ENCODE results near the gene FARS2. TPM values are rescaled to one million over a fixed set of nuclear protein-coding genes. Genes with fewer than 3 reads are reported as not detected.

FARS2 gene
- total and polyA plus RNA-seq, 9 of the 15 experiments (the other 6 are each of a cell fraction or from before 2014, with no cell fraction given) = 16.5 to 62.2 (median 27.0) TPM

GRCh38 chr6:5481033-5481432 lies 219.7 kb downstream of the FARS2 start:
- CTCF ChIA-PET (ENCODE audit: low intra/inter-chr PET ratio) = no interaction called here
- no peak for FAIRE-seq

GRCh38 chr6:5481750-5482149 lies 220.4 kb downstream of the FARS2 start:
- Histone ChIP-seq H3K9me1 (ENCODE audit: control insufficient read depth, insufficient read depth, low read length) (no peaks in the 10 kb centered on the region), H3K9me3 (replicated peaks; ENCODE audit: control insufficient read depth, insufficient read depth, low read depth, low read length) (no peaks in the 10 kb centered on the region), H3K36me3 (ENCODE audit: control insufficient read depth, insufficient read depth, low read length) (no peaks in the 10 kb centered on the region), H3K4me3 (no peak overlapping the region), H3K27ac (ENCODE audit: extremely low read depth, low read depth, low read length) (no peak overlapping the region), H3K4me2 (ENCODE audit: insufficient read depth, low read length) (no peak overlapping the region), H3K9ac (ENCODE audit: insufficient read depth in 1 of 2, low read depth in 2 of 2, low read length in 2 of 2) (no peak overlapping the region), H2AFZ (ENCODE audit: low read depth, low read length) (no peak overlapping the region), H3K79me2 (ENCODE audit: control insufficient read depth, insufficient read depth, low read length) (no peaks in the 10 kb centered on the region), H3K27me3 (ENCODE audit: control insufficient read depth in 2 of 2, insufficient read depth in 2 of 2, low read length in 2 of 2) (no peaks in the 10 kb centered on the region), H3K4me1 (replicated peaks in 1 of 2; ENCODE audit: control insufficient read depth in 2 of 2, insufficient read depth in 2 of 2, low read length in 2 of 2) (no peaks in the 10 kb centered on the region; a peak in 1 of 5 replicates), H4K20me1 (replicated peaks; ENCODE audit: control insufficient read depth, insufficient read depth, low read length) (no peaks in the 10 kb centered on the region)
- no peak for ATAC-seq
- DNase-seq (ENCODE audit: extremely low read depth in 1 of 4, low spot score in 3 of 4) = no peak
- POLR2A ChIA-PET = interaction anchor here (0.7 to 1.2 kb wide), 2 partner anchors 16 to 570 kb away, joined by 3 to 4 read pairs; no protein-coding TSS in a partner anchor
- 54% methylated on average over 9 of the region's 9 CpGs for WGBS (ENCODE audit: insufficient coverage, low coverage, missing lambda C conversion rate)
- in situ Hi-C loops (cut with MboI) = no loop called here
- intact Hi-C loops (cut with micrococcal nuclease) = no loop called here
- TF ChIP-seq GMEB1 (CRISPR knock-in tag; IDR thresholded peaks at IDR 0.05) = no peak
- TF ChIP-seq NR2F6 (CRISPR knock-in tag; IDR thresholded peaks at IDR 0.05) = no peak
- TF ChIP-seq WHSC1 (IDR thresholded peaks at IDR 0.05; ENCODE audit: low read length) = no peak
- no peak for TF ChIP-seq POLR3G (IDR thresholded peaks at IDR 0.05; ENCODE audit: extremely low read depth, insufficient read length, insufficient replicate concordance)
- no peak for TF ChIP-seq BRD4 (IDR thresholded peaks at IDR 0.05)
- no peak for TF ChIP-seq MED1 (CRISPR knock-in tag; IDR thresholded peaks at IDR 0.05; ENCODE audit: borderline replicate concordance)
- no peak for TF ChIP-seq USF2 (CRISPR knock-in tag; IDR thresholded peaks at IDR 0.05)
- no peak for TF ChIP-seq HDAC8 (tag; IDR thresholded peaks at IDR 0.05)
- no peak for TF ChIP-seq CC2D1A (IDR thresholded peaks at IDR 0.05)
- CTCF ChIA-PET (ENCODE audit: low intra/inter-chr PET ratio) = no interaction called here
- BruUV-seq (replicated peaks) = no TSS peak
- FAIRE-seq = no peak

More at GRCh38 chr6:5481033-5481432, 219.7 kb downstream of the FARS2 start:
- no peak for DNase-seq (ENCODE audit: extremely low read depth in 1 of 4, low spot score in 3 of 4)
- Histone ChIP-seq H3K9me3 (replicated peaks; ENCODE audit: control insufficient read depth, insufficient read depth, low read depth, low read length) (no peaks in the 10 kb centered on the region), H3K9ac (ENCODE audit: insufficient read depth in 1 of 2, low read depth in 2 of 2, low read length in 2 of 2) (no peak overlapping the region), H3K9me1 (ENCODE audit: control insufficient read depth, insufficient read depth, low read length) (no peaks in the 10 kb centered on the region), H3K36me3 (ENCODE audit: control insufficient read depth, insufficient read depth, low read length) (no peaks in the 10 kb centered on the region), H3K4me1 (replicated peaks in 1 of 2; ENCODE audit: control insufficient read depth in 2 of 2, insufficient read depth in 2 of 2, low read length in 2 of 2) (no peaks in the 10 kb centered on the region; a peak in 1 of 5 replicates), H3K79me2 (ENCODE audit: control insufficient read depth, insufficient read depth, low read length) (no peaks in the 10 kb centered on the region), H4K20me1 (replicated peaks; ENCODE audit: control insufficient read depth, insufficient read depth, low read length) (no peaks in the 10 kb centered on the region), H3K27ac (ENCODE audit: extremely low read depth, low read depth, low read length) (no peak overlapping the region), H3K4me2 (ENCODE audit: insufficient read depth, low read length) (no peak overlapping the region), H3K4me3 (no peak overlapping the region), H2AFZ (ENCODE audit: low read depth, low read length) (no peak overlapping the region), H3K27me3 (ENCODE audit: control insufficient read depth in 2 of 2, insufficient read depth in 2 of 2, low read length in 2 of 2) (no peaks in the 10 kb centered on the region)
- in situ Hi-C loops (cut with MboI) (no loop called here), intact Hi-C loops (cut with micrococcal nuclease) (no loop called here)
- BruUV-seq (replicated peaks) = no TSS peak
- POLR2A ChIA-PET = no interaction called here
- TF ChIP-seq HNRNPUL1 (IDR thresholded peaks at IDR 0.05; ENCODE audit: low read length) = no peak
- TF ChIP-seq IRF2 (CRISPR knock-in tag; IDR thresholded peaks at IDR 0.05) = 0 out of 2 replicates have a peak, but pooled peaks have one; percentile 19
- no peak for TF ChIP-seq ZNF24 (IDR thresholded peaks at IDR 0.05)
- ATAC-seq = no peak
- 45% methylated on average over 8 of the region's 8 CpGs for WGBS (ENCODE audit: insufficient coverage, low coverage, missing lambda C conversion rate)
